H7 (cell line): ENCODE results near the gene CHRM3. TPM values are rescaled to one million over a fixed set of nuclear protein-coding genes. Genes with fewer than 3 reads are reported as not detected.
A peak's percentile ranks its signal among the peaks of the same experiment; 100 is the strongest.
"Not testable (repeated sequence)": the region's sequence is repeated elsewhere in the genome, so short reads cannot be mapped to it uniquely, and the experiment has no call there.

Experiments used
- DNase-seq: peaks from one replicate; pipeline ENCODE4 v3.0.0; 2012
- H3K27me3 ChIP-seq: 2 replicates; pipeline ENCODE4 v1.6.0; 2011; ENCODE audit warnings: mild to moderate bottlenecking, low read length; ENCODE audit not compliant: control insufficient read depth, insufficient read depth
- H3K36me3 ChIP-seq: replicated peaks from 2 replicates; pipeline ENCODE4 v1.5.1; 2011; ENCODE audit warnings: low read length; ENCODE audit not compliant: control insufficient read depth, insufficient read depth
- H3K4me3 ChIP-seq: 2 replicates; pipeline ENCODE4 v1.5.1; 2011; ENCODE audit warnings: low read depth, mild to moderate bottlenecking, control low read depth, low read length, moderate library complexity; ENCODE audit not compliant: insufficient read depth
- total RNA-seq: library from RNA; depleted of rRNA; stranded (reverse); fragments of >200 nt; shearing (Covaris generic); gene quantifications from 2 replicates; pipeline ENCODE4 v1.2.3, GENCODE V29; 2014; rRNA removed

Gene CHRM3
- 4.7 and 6.9 TPM in 2 replicates for total RNA-seq

DNA sequence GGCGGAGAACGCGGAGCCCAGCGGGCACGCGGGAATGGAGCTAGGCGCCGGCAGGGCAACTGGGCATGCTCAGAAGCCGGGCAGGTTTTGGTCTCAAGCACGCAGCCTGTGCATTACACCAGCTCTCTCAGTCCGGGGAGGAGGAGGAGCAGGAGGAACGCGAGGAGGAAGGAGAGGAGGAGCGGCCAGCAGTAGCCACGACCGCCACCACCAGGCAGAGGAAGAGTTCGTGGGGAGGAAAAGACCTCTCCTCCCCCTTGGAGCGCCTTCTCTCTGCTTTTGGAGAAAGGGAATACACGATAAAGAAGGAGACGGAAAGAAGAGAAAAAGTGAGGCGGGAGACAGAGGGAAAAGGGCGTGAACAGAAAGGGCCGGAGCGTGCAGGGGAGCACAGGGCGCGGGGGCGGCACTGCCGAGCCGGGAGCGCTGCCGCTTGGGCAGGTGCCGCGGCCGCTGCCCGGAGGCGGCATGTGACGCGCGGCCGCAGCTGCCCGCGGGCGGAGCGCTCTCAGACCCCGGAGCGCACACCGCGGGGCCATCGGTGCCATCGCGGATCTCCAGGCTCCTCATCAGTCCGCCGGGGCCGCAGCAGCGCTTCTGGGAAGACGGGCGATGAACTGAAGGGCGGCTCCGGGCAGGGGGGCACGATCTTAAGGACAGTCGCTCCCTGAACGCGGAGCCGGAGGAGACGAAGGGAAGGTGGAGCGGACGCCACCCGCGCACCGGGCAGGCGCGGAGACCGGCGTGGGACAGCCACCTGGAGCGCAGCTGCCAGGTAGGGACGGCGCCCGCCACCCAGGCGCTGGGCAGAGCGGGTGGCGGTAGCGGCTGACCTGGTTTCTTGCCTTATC is at the start of gene CHRM3:
Gene CHRM3 (plus strand): TSS at position 116 of the 851 bp plus-strand sequence. CDS start 520,884 bp downstream, outside the sequence.
- peaks cover 40% of the 10 kb centered on the region for H3K27me3 ChIP-seq
- peak; percentile 82 for DNase-seq
- H3K36me3 ChIP-seq, result no peaks in the 10 kb centered on the region
- peak within 1 kb of the TSS; percentile 64 for H3K4me3 ChIP-seq

DNA sequence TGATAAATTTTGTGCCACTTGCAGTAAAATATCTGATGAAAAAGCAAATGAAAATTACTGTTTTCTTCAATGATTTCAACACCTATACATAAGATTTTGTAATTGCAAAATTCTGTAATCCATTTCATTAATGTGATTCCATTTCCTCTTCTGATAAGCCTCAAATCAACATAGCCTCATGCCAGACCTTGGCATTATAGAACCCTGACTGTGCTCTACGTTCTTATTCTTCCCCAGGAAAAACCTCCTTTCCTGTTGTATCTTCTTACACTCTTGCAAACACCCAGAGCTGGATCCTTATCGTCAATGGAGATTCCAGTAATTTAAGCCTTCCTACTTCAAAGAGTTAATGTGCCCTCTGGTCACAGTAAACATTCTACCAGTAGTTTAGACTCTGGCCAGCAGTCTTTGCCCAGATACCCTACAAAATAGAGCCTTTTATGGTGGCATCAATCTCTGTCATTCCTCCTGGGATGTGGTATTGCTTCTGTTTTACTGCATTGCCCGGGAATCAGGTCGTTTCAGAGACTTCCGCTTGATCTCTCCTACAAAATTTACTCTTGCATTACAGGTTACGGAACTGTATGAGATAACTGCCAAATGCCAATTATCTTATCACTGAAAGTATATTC is 48.5 kb upstream of the CHRM3 start:
- DNase-seq, result no peak

DNA sequence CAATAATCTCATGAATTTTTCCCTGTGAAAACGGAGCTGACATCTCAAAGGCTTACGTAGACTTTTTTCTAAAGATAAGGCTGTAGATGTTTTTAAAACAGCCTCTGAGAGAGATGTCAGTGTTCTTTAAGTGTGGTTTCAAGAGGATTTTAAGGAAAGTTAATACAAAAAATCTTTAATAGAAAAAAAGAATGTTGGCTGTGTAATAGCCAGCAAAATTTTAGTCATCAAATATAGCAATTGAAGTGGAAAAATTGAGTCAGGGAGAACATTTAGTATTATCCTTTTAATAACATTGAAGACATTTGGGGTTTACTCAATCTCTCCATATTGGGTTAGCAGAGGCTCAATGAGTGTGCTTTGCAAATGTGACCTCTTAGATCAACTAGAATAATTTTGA is 38.6 kb upstream of the CHRM3 start:
- DNase-seq, result no peak
- no peaks in the 10 kb centered on the region for H3K27me3 ChIP-seq
- no peaks in the 10 kb centered on the region for H3K36me3 ChIP-seq
- no peak overlapping the region for H3K4me3 ChIP-seq

More for the DNA sequence above, 48.5 kb upstream of the CHRM3 start:
- Histone ChIP-seq H3K36me3 (no peaks in the 10 kb centered on the region), H3K4me3 (no peak overlapping the region), H3K27me3 (no peaks in the 10 kb centered on the region)

DNA sequence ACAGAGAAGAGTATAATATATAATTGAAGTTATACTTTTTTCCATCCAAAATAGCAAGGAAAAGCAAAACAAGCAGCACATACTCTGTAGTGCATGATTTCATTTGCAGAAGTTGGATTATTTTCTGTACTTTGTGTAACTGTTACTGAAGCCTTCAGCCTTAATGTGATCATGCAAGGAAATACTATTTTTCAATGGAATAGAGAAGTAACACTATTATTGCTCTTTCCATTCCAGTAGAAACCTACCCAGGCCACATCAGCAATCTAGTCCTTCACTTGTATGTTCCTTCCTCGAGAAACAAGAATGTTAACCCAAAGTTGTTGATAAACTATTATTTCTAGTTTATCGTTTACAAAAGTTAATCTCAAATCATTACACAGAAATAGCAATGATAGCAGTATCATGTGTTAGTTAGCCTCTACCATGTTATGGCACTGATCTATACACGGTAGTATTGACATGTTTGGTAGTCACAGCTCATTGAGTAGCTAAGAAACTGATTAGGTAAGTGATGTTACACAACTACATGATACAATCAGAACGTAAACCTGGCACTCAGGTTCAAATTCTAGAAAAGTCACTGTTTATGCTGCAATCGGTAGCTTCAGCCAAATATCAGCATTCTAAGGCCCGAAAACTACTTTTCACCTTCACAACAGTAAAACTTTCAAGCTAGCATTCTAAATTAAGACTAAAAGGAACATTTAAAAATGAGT is 37.6 kb upstream of the CHRM3 start:
- no peak for DNase-seq
- H3K27me3 ChIP-seq, result no peaks in the 10 kb centered on the region
- no peak overlapping the region for H3K4me3 ChIP-seq
- no peaks in the 10 kb centered on the region for H3K36me3 ChIP-seq

DNA sequence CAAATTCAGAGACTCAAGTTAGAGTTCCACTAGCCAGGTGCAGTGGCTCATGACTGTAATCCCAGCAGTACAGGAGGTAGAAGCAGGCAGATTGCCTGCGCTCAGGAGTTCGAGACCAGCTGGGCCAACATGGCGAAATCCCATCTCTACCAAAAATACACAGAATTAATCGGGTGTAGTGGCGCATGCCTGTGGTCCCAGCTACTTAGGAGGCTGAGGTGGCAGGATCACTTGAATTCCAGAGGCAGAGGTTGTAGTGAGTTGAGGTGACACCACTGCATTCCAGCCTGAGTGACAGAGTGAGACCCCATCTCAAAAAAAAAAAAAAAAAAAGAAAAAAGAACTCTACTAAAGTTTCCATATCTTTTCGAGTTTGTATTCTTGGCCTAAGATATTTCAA is 36.7 kb upstream of the CHRM3 start:
- H3K36me3 ChIP-seq, result no peaks in the 10 kb centered on the region
- DNase-seq, result no peak
- H3K27me3 ChIP-seq, result no peaks in the 10 kb centered on the region
- H3K4me3 ChIP-seq, result no peak overlapping the region

DNA sequence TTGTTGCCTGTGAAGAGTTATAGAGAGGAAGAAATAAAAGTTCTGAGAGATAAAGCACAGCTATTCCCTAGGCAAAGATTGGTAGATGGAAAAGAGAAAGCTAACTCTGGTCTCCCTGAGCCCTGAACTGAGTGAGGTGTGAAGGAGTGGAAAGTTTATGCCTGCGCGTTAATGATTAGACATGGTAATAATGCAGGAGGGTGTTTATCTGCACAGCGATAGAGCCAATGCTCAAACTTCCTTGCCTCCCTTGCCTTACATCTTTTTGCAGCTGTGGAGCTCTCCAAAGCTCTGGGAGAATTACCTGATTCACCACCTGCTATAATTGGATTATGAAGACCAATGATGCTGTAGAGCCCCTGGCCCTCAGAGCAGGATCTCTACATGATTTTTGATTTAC is 32.8 kb upstream of the CHRM3 start:
- Histone ChIP-seq H3K27me3 (no peaks in the 10 kb centered on the region), H3K36me3 (no peaks in the 10 kb centered on the region), H3K4me3 (no peak overlapping the region)
- DNase-seq, result no peak

DNA sequence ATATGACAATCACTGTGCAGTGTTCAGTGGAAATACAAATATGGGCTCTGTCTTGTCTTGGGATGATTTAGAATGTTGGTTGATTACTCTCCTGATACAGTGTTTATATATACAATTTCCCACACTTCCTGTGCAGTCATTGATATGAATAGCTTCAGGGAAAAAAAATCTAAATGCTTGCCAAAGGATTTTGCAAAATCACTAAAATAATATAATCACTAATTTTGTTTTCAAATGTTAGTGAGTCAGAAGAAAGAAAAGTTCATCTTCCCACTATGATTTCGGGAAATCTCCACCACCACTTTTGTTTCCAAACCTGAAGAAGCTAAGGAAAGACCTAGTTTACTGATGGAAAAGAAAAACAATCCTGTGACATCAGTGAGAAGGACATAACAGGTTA is 32.1 kb upstream of the CHRM3 start:
- no peaks in the 10 kb centered on the region for H3K36me3 ChIP-seq
- no peaks in the 10 kb centered on the region for H3K27me3 ChIP-seq
- DNase-seq, result no peak
- no peak overlapping the region for H3K4me3 ChIP-seq

DNA sequence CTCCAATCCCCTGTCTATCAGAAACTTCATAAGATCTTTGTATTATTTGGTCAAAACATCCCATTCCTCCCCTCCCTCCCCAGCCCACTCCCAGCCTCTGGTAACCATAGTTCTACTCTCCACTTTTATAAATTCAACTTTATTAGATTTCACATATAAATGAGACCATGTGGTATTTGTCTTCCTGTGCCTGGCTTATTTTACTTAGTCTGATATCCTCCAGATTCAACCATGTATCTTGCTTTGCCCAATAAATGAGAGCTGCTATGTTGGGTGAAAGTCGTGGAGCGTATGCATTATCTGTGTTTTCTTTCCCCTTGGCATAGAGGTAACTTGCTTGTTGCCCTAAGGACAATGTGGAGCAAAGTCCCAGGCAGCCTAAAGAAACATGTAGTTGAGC is 28.5 kb upstream of the CHRM3 start:
- H3K27me3 ChIP-seq, result no peaks in the 10 kb centered on the region
- no peak overlapping the region for H3K4me3 ChIP-seq
- no peaks in the 10 kb centered on the region for H3K36me3 ChIP-seq
- DNase-seq, result no peak

DNA sequence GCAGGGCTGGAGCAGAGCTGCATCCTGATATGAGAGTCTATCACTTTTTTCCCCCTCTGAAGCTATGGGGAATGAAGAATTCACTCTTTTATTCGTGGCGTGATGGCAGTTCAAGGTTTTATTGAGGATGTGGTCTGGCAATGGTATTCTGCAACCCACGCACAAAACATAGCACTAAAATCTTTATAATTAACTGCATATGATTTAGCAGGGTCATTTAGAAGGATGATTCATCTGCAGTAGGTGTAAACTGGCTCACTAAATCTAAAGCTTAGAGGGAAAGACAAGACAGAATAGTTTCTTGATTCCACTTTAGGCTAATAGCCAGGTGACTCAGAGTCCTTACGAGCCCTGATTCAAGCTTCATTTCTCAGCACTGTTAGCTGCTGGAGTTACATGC is 25.0 kb upstream of the CHRM3 start:
- Histone ChIP-seq H3K36me3 (no peaks in the 10 kb centered on the region), H3K27me3 (no peaks in the 10 kb centered on the region), H3K4me3 (no peak overlapping the region)
- no peak for DNase-seq

DNA sequence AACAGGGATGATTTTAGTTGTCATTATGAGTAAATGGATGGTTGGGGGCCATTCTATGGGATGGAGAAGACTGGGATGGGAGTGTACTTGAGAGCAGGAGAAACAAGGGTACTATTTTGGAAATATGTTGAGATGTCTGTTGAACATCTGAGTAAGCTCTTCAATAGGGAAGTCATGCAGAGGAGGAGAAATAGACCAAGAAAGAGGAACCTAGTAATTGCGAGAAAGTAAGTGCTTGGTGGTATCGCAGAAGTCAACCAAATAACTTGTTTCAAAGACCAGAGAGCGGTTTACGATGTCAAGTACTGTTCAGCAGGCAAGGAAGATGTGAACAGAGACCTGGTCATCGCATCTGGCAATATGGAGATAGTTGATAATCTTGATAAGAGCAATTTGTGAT is 22.4 kb upstream of the CHRM3 start:
- no peak for DNase-seq
- no peak overlapping the region for H3K4me3 ChIP-seq
- H3K36me3 ChIP-seq, result no peaks in the 10 kb centered on the region

DNA sequence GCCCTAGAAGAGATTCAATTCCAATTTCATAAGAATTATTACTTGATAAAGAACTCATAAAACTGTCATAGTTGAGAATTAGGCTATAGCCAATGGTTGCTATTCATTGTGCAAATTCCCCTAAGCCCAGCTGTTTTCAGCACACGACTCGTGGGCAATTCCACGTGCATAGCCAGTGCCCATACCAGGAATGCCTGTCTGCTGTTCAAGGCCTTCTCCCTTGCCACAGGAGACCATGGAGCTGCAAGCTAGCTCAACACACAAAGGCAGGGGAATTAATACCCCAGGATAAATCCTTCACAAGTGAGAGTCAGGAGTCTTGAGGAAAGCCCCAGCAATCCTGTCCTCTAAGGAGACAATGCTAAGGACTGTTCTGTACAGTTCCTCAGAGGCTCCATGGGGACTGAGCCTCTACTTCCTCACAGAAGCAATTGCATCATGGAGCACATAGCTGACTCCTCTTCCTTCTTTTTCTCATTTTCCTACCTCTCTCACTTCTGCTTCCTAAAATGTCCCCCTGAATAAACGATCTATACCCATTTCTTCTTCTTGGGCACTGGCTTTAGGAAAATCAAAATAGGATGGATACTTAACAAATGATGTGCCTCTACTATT is 19.1 kb upstream of the CHRM3 start:
- H3K4me3 ChIP-seq, result no peak overlapping the region
- no peaks in the 10 kb centered on the region for H3K27me3 ChIP-seq
- no peak for DNase-seq
- H3K36me3 ChIP-seq, result no peaks in the 10 kb centered on the region

More for the DNA sequence above, 22.4 kb upstream of the CHRM3 start:
- H3K27me3 ChIP-seq, result no peaks in the 10 kb centered on the region

DNA sequence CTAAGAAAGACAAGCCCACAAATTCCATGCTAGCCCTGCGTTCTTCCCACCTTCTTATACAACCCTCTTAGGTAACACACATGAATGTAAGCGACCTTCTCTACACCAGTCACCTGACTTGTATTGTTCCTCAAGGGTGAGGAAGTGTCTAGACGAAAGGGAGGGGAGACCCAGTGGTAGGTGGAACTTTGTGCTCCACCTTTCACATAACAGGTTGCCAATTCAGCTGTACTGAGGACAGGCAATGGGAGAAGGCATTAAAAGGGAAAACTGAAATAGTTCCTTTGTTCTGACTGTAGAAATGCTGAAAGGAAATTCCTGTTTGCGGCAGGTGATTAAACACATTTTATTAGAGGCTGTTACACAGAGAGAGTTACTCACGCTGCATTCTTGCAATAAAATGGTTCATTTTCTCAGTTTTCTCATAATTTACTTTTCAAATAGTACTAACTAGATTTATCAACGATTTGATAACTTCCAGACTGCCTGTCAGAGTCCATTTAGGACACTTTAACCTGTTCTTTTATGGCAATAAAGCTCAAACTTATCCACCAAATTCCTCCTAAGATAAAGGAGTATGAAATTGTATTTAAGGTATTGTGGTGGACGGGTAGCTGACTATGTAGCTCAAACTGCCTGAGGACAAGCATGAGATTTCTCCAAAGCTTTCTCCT is 17.8 kb upstream of the CHRM3 start:
- H3K27me3 ChIP-seq, result no peaks in the 10 kb centered on the region
- H3K4me3 ChIP-seq, result no peak overlapping the region
- no peaks in the 10 kb centered on the region for H3K36me3 ChIP-seq
- no peak for DNase-seq

DNA sequence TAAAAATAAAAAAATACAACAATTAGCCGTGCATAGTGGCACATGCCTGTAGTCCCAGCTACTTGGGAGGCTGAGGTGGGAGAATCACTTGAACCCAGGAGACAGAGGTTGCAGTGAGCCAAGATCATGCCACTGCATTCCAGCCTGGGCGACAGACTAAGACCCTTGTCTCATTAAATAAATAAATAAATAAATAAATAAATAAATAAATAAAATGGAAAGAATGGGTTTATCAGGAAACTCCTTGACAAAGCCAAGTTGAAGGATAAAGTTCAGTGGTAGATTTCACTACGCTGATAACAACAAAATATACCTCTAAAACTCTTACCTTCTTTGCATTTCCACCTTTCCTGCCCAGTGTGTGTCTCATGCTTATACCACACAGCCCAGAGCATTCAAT is 15.5 kb upstream of the CHRM3 start:
- H3K36me3 ChIP-seq, H3K27me3 ChIP-seq, DNase-seq, H3K4me3 ChIP-seq: not testable (repeated sequence)

DNA sequence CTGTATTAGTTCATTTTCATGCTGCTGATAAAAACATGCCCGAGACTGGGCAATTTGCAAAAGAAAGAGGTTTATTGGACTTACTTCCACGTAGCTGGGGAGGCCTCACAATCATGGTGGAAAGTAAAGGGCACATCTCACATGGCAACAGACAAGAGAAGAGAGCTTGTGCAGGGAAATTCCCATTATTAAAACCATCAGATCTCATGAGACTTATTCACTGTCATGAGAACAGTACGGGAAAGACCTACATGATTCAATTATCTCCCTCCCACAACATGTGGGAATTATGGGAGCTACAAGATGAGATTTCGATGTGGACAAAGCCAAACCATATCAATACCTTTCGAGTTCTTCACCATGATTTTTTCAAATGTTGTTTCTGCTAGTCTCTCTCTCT is 3.7 kb upstream of the CHRM3 start:
- DNase-seq, result no peak
- Histone ChIP-seq H3K27me3 (peaks cover 28% of the 10 kb centered on the region), H3K4me3 (no peak overlapping the region), H3K36me3 (no peaks in the 10 kb centered on the region)
